Measurements from ENCODE around the gene ZNF385D.

DNA sequence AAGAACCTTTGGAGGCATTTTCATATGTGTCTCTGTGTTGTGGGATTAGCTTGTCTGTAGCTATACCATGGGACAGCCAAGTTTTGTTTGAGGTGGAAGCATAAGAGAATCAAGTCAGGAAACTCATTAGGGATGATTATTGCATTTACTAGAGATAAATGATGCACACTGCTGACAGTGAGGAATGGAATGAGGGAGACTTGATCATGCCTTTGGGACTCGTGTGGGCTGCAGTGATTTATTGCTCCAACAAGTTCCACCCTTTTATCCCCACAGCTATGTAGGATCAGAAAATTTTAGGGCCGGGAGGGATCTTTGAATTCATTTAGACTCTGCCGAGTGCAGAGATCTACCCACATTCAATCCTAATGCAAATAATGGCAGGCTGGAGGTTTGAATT lies 16.3 kb downstream of the ZNF385D start:
- TF ChIP-seq CTCF (conservative IDR thresholded peaks at IDR 0.05; ENCODE audit: low read depth in 2 of 2): no peak
- TF ChIP-seq, protein P1, sequence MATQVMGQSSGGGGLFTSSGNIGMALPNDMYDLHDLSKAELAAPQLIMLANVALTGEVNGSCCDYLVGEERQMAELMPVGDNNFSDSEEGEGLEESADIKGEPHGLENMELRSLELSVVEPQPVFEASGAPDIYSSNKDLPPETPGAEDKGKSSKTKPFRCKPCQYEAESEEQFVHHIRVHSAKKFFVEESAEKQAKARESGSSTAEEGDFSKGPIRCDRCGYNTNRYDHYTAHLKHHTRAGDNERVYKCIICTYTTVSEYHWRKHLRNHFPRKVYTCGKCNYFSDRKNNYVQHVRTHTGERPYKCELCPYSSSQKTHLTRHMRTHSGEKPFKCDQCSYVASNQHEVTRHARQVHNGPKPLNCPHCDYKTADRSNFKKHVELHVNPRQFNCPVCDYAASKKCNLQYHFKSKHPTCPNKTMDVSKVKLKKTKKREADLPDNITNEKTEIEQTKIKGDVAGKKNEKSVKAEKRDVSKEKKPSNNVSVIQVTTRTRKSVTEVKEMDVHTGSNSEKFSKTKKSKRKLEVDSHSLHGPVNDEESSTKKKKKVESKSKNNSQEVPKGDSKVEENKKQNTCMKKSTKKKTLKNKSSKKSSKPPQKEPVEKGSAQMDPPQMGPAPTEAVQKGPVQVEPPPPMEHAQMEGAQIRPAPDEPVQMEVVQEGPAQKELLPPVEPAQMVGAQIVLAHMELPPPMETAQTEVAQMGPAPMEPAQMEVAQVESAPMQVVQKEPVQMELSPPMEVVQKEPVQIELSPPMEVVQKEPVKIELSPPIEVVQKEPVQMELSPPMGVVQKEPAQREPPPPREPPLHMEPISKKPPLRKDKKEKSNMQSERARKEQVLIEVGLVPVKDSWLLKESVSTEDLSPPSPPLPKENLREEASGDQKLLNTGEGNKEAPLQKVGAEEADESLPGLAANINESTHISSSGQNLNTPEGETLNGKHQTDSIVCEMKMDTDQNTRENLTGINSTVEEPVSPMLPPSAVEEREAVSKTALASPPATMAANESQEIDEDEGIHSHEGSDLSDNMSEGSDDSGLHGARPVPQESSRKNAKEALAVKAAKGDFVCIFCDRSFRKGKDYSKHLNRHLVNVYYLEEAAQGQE (IDR thresholded peaks at IDR 0.05; ENCODE audit: unreplicated experiment): no peak

All from GM23338 (cell line).